Thyroid gland (tissue), 4 donors: ENCODE results near the gene SPOCK1.

Source experiments
- POLR2A ChIP-seq, 2 donors: fragments of 450-650 bp; IDR thresholded peaks; one replicate each; pipeline ENCODE4 v1.6.1; 2017; ENCODE audit warnings: antibody characterized with exemption in 2 of 2, mild to moderate bottlenecking in 2 of 2, moderate library complexity in 1 of 2
- TF ChIP-seq, protein P1 (sequence below), 6 experiments: fragments of 200-600 bp in 3 of 6; fragments of 450-650 bp in 3 of 6; sonication (generic) in 3 of 6; IDR thresholded peaks; one replicate each; pipeline ENCODE4 v1.5.1; 2016 to 2019; ENCODE audit warnings: antibody characterized with exemption in 6 of 6, mild to moderate bottlenecking in 2 of 6, inconsistent platforms in 1 of 6, moderate library complexity in 1 of 6

DNA sequence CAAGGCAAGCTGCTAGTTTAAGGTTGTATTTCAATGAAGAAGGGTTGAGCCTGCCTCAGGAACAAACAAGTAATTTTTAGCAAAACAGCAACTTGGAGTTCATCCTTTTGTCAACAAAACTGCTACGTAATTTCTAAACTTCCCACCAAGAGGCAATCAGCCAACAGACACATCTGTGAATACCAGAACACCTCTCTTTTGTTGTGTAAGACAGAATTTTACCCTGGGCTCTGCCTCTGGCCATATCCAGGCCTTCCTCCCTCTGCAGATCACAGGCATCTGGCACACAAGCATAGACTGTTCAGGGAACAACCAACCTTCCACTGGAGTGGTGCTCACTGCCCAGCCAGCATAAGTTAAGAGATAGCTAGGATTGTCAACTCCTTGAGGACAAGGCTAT lies 409.0 kb downstream of the SPOCK1 start:
- TF ChIP-seq, protein P1, sequence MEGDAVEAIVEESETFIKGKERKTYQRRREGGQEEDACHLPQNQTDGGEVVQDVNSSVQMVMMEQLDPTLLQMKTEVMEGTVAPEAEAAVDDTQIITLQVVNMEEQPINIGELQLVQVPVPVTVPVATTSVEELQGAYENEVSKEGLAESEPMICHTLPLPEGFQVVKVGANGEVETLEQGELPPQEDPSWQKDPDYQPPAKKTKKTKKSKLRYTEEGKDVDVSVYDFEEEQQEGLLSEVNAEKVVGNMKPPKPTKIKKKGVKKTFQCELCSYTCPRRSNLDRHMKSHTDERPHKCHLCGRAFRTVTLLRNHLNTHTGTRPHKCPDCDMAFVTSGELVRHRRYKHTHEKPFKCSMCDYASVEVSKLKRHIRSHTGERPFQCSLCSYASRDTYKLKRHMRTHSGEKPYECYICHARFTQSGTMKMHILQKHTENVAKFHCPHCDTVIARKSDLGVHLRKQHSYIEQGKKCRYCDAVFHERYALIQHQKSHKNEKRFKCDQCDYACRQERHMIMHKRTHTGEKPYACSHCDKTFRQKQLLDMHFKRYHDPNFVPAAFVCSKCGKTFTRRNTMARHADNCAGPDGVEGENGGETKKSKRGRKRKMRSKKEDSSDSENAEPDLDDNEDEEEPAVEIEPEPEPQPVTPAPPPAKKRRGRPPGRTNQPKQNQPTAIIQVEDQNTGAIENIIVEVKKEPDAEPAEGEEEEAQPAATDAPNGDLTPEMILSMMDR (IDR thresholded peaks at IDR 0.05): no peak
- no peak for TF ChIP-seq POLR2A (IDR thresholded peaks at IDR 0.05)
